OCI-LY7 (cell line): ENCODE measurements around the gene KRTCAP2.

ENCODE experiments used
- EZH2phosphoT487 ChIP-seq: fragments of 200-600 bp; sonication (generic); IDR thresholded peaks from 2 replicates; pipeline ENCODE4 v1.6.1; 2018; ENCODE audit warnings: low read depth, borderline replicate concordance, mild to moderate bottlenecking, mixed run types, antibody characterized with exemption, low read length, moderate library complexity, mixed read lengths
- TF ChIP-seq, protein P1 (sequence below): fragments of 200-600 bp; sonication (generic); conservative IDR thresholded peaks from 2 replicates; pipeline ENCODE4 v1.5.1; 2014; ENCODE audit warnings: mild to moderate bottlenecking, antibody characterized with exemption, low read length, moderate library complexity, mixed read lengths

DNA sequence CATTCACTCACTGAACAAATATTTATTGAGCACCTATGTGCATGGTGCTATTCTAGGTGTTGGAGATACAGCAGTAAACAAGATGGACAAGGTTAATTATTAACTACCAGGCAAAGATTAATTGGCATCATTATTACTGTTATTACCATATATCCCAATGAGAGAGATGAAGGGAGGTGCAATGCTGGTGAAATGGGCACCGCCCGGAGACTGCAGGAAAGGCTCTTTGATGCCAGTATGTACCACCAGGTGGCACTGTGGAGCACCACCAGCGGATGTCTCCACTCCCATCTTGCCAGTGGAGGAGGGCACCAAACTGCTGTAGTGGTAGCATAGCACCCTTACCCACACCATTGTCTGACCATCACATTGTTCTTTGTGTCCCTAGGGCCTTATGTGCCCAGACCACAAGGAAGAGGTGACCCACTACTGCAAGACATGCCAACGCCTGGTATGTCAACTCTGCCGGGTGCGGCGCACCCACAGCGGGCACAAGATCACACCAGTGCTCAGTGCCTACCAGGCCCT is 3.5 kb upstream of the KRTCAP2 start:
- TF ChIP-seq, protein P1, sequence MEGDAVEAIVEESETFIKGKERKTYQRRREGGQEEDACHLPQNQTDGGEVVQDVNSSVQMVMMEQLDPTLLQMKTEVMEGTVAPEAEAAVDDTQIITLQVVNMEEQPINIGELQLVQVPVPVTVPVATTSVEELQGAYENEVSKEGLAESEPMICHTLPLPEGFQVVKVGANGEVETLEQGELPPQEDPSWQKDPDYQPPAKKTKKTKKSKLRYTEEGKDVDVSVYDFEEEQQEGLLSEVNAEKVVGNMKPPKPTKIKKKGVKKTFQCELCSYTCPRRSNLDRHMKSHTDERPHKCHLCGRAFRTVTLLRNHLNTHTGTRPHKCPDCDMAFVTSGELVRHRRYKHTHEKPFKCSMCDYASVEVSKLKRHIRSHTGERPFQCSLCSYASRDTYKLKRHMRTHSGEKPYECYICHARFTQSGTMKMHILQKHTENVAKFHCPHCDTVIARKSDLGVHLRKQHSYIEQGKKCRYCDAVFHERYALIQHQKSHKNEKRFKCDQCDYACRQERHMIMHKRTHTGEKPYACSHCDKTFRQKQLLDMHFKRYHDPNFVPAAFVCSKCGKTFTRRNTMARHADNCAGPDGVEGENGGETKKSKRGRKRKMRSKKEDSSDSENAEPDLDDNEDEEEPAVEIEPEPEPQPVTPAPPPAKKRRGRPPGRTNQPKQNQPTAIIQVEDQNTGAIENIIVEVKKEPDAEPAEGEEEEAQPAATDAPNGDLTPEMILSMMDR = peak; percentile 90
- no peak for TF ChIP-seq EZH2phosphoT487
